DND-41 (cell line): ENCODE measurements around the gene PITPNM3.

Experiments
- ATAC-seq: fragments of 200-7000 bp; cut with Tn5 transposase; 3 replicates; pipeline ENCODE4 v1.9.1; 2021; ENCODE audit warnings: low read depth; ENCODE audit not compliant: insufficient read depth
- DNase-seq: peaks from one replicate; pipeline ENCODE4 v3.0.0-alpha.2; 2020
- H2AFZ ChIP-seq: 2 replicates; pipeline ENCODE4 v1.6.0; 2012; ENCODE audit warnings: low read depth, low read length
- H3K27ac ChIP-seq: 2 replicates; pipeline ENCODE4 v1.5.1; 2012; ENCODE audit warnings: low read length, inconsistent platforms
- H3K27me3 ChIP-seq: fragments of 200-600 bp; sonication (generic); 2 replicates; pipeline ENCODE4 v1.6.0; 2012; ENCODE audit warnings: low read length, mild to moderate bottlenecking, inconsistent platforms; ENCODE audit not compliant: insufficient read depth, poor library complexity
- H3K36me3 ChIP-seq: 2 replicates; pipeline ENCODE4 v1.5.1; 2012; ENCODE audit warnings: low read length, inconsistent platforms; ENCODE audit not compliant: insufficient read depth
- H3K4me1 ChIP-seq: 2 replicates; pipeline ENCODE4 v1.5.1; 2012; ENCODE audit warnings: mild to moderate bottlenecking, low read length; ENCODE audit not compliant: insufficient read depth
- H3K4me2 ChIP-seq: 2 replicates; pipeline ENCODE4 v1.6.0; 2012; ENCODE audit warnings: mild to moderate bottlenecking, moderate library complexity, low read length, inconsistent platforms; ENCODE audit not compliant: insufficient read depth
- H3K4me3 ChIP-seq, 2 experiments: fragments of 200-600 bp in 1 of 2; shearing (Covaris generic) in 1 of 2; 2 replicates each; pipeline ENCODE4 v1.5.1; 2012 to 2016; ENCODE audit warnings: inconsistent platforms in 2 of 2, low read length in 2 of 2, mild to moderate bottlenecking in 2 of 2, low read depth in 1 of 2, moderate library complexity in 1 of 2
- H3K79me2 ChIP-seq: 2 replicates; pipeline ENCODE4 v1.6.0; 2012; ENCODE audit warnings: low read length, inconsistent platforms; ENCODE audit not compliant: insufficient read depth
- H3K9ac ChIP-seq: 2 replicates; pipeline ENCODE4 v1.6.0; 2012; ENCODE audit warnings: low read depth, mild to moderate bottlenecking, inconsistent platforms, low read length, moderate library complexity
- H3K9me3 ChIP-seq: 2 replicates; pipeline ENCODE4 v1.5.1; 2012; ENCODE audit warnings: low read length, moderate library complexity, mild to moderate bottlenecking, inconsistent platforms; ENCODE audit not compliant: insufficient read depth, severe bottlenecking
- H4K20me1 ChIP-seq: 2 replicates; pipeline ENCODE4 v1.6.0; 2012; ENCODE audit warnings: low read length; ENCODE audit not compliant: insufficient read depth
- CTCF ChIP-seq: IDR thresholded peaks from 2 replicates; pipeline ENCODE4 v1.5.1; 2012; ENCODE audit warnings: borderline replicate concordance, low read length, moderate library complexity, mild to moderate bottlenecking; ENCODE audit not compliant: poor library complexity, severe bottlenecking; ENCODE audit errors: extremely low read depth
- EZH2 ChIP-seq: IDR thresholded peaks from 3 replicates; pipeline ENCODE4 v1.6.1; 2012; ENCODE audit warnings: borderline replicate concordance, low read depth, mild to moderate bottlenecking, moderate library complexity, low read length, inconsistent platforms; ENCODE audit not compliant: severe bottlenecking

The PITPNM3 gene

DNA sequence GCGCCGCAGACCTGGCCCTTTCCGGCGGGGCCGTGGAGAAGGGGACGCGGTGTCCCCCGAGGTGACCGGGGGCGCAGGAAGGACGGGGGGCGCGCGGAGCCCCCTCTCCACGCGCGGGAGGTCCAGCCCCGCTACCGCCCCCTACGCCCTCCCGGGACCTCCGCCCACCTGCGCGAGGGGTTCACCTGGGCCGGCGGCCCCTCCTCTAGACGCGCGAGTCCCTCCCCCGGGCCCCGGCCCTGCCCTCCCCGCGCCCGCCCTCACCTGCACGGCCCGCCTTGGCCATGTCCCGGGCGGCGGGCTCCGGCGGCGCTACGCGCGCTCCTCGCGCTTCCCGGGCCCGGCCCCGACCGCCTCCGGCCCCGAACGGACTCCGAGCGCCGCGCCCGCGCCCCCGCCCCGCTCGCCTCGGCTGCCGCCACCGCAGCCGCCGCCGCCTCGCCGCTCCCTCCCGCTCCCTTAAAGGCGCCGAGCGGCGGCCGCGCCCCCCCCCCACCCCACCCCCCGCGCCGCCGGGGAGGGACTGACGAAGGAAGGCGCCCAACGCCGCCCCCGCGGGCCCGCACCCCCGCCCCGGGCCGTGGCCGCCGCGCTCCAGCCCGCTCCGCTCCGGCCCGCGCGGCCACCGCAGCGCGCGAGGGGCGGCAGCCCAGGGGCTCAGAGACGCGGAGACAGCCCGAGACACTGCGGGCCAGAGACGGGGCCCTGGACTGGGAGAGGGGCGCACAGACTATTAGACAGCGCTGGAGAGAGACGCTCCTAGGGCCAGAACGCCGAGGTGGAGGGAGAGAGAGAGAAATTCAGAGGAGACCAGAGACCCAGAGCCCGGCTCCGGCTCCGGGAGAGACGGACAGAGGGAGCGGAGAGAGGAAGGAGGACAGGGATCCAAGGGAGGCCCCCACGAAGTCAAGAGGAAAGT, at the start of gene PITPNM3:
PITPNM3 (minus strand) TSS at position 435 of the 919 bp plus-strand sequence; CDS start at position 286, 149 bp downstream.
- Histone ChIP-seq H3K4me2 (no peak within 1 kb of the TSS), H2AFZ (no peak within 1 kb of the TSS), H3K4me1 (no peaks in the 10 kb centered on the region), H4K20me1 (peaks cover 8% of the 10 kb centered on the region), H3K9me3 (no peaks in the 10 kb centered on the region), H3K27ac (no peak within 1 kb of the TSS), H3K79me2 (no peaks in the 10 kb centered on the region), H3K27me3 (no peaks in the 10 kb centered on the region), H3K9ac (no peak within 1 kb of the TSS), H3K36me3 (no peaks in the 10 kb centered on the region), H3K4me3 (no peak within 1 kb of the TSS)
- TF ChIP-seq CTCF (no peak), EZH2 (no peak)
- DNase-seq (no peak), ATAC-seq (no peak)

DNA sequence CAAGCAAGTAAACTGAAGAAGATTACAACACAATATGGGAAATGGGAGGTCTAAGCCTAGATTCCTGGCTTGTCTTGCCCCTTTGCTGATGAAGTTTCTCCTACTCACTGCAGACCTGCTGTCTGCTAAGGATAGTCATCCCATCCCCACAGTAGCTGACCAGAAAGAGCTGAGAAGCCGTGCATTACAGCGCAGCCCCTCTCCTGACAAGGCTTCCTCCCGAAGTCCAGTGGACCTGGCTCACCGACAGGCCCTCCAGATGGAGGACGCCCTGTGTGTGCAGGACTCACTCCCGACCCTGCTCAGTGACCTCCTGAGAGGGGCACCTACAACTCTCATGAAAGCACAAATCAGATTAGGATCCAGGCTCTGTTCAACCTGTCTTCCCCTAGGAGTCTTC, 48.8 kb upstream of the PITPNM3 start:
- TF ChIP-seq EZH2 = no peak
- TF ChIP-seq CTCF = no peak
- H3K4me1 ChIP-seq = no peaks in the 10 kb centered on the region

GRCh38 chr17:6603744-6604325, 47.5 kb upstream of the PITPNM3 start:
- no peak overlapping the region for H3K27ac ChIP-seq

More for the DNA sequence above, 48.8 kb upstream of the PITPNM3 start:
- no peak for ATAC-seq
- H3K4me3 ChIP-seq = no peak overlapping the region
- no peak overlapping the region for H3K4me2 ChIP-seq
- no peaks in the 10 kb centered on the region for H3K79me2 ChIP-seq
- no peak overlapping the region for H2AFZ ChIP-seq
- H3K9me3 ChIP-seq = no peaks in the 10 kb centered on the region
- no peaks in the 10 kb centered on the region for H3K27me3 ChIP-seq
- DNase-seq = no peak
- H3K9ac ChIP-seq = no peak overlapping the region
- peaks cover 3% of the 10 kb centered on the region; the same call in 1 of the 2 replicates for H4K20me1 ChIP-seq
- peaks cover 86% of the 10 kb centered on the region for H3K36me3 ChIP-seq
- H3K27ac ChIP-seq = no peak overlapping the region

More at GRCh38 chr17:6603744-6604325, 47.5 kb upstream of the PITPNM3 start:
- Histone ChIP-seq H4K20me1 (peaks cover 3% of the 10 kb centered on the region; the same call in 1 of the 2 replicates), H2AFZ (no peak overlapping the region), H3K9me3 (no peaks in the 10 kb centered on the region), H3K9ac (no peak overlapping the region), H3K27me3 (no peaks in the 10 kb centered on the region), H3K4me1 (no peaks in the 10 kb centered on the region), H3K4me3 (no peak overlapping the region), H3K36me3 (peaks cover 85% of the 10 kb centered on the region), H3K4me2 (no peak overlapping the region), H3K79me2 (no peaks in the 10 kb centered on the region)
- TF ChIP-seq EZH2 (no peak), CTCF (no peak)
- DNase-seq = no peak
- ATAC-seq = no peak
